GM12864 (cell line): ENCODE results near the gene AIRE.
"Not testable (repeated sequence)": the region's sequence is repeated elsewhere in the genome, so short reads cannot be mapped to it uniquely, and the experiment has no call there.

Experiments
- DNase-seq: peaks from one replicate; pipeline ENCODE4 v3.0.0-alpha.2; 2011; ENCODE audit warnings: low read depth
- H3K4me3 ChIP-seq: 2 replicates; pipeline ENCODE4 v1.5.1; 2011; ENCODE audit warnings: mild to moderate bottlenecking, low read depth, low read length, control low read depth
- CTCF ChIP-seq: IDR thresholded peaks from 2 replicates; pipeline ENCODE4 v1.5.1; 2011; ENCODE audit warnings: low read depth, mild to moderate bottlenecking, moderate library complexity, low read length, control low read depth, inconsistent platforms; ENCODE audit errors: missing control alignments

Gene AIRE

GRCh38 chr21:44273046-44273445 is 12.6 kb upstream of the AIRE start:
- no peak for DNase-seq
- H3K4me3 ChIP-seq: no peak overlapping the region
- no peak for TF ChIP-seq CTCF

- DNase-seq: no peak
- no peak for TF ChIP-seq CTCF
- H3K4me3 ChIP-seq: no peak overlapping the region
These were observed 10.6 kb upstream of the AIRE start for GRCh38 chr21:44275041-44275440.

GRCh38 chr21:44279354-44280260 is 6.1 kb upstream of the AIRE start:
- no peak for DNase-seq
- no peak overlapping the region for H3K4me3 ChIP-seq
- no peak for TF ChIP-seq CTCF

GRCh38 chr21:44281801-44282200 is 3.9 kb upstream of the AIRE start:
- TF ChIP-seq CTCF: no peak
- no peak for DNase-seq

GRCh38 chr21:44282370-44282769 is 3.3 kb upstream of the AIRE start:
- no peak for DNase-seq
- TF ChIP-seq CTCF: no peak
- no peak overlapping the region for H3K4me3 ChIP-seq

More at GRCh38 chr21:44281801-44282200, 3.9 kb upstream of the AIRE start:
- no peak overlapping the region for H3K4me3 ChIP-seq

GRCh38 chr21:44283211-44283785 is 2.4 kb upstream of the AIRE start:
- not testable (repeated sequence) for H3K4me3 ChIP-seq, DNase-seq

- no peak overlapping the region for H3K4me3 ChIP-seq
- no peak for TF ChIP-seq CTCF
These were observed 1.7 kb upstream of the AIRE start for GRCh38 chr21:44283948-44284347.

More at GRCh38 chr21:44283948-44284347, 1.7 kb upstream of the AIRE start:
- DNase-seq: no peak
